ENCODE data around the gene LDHA.
"Not testable (repeated sequence)": the region's sequence is repeated elsewhere in the genome, so short reads cannot be mapped to it uniquely, and the experiment has no call there.

Gene LDHA

DNA sequence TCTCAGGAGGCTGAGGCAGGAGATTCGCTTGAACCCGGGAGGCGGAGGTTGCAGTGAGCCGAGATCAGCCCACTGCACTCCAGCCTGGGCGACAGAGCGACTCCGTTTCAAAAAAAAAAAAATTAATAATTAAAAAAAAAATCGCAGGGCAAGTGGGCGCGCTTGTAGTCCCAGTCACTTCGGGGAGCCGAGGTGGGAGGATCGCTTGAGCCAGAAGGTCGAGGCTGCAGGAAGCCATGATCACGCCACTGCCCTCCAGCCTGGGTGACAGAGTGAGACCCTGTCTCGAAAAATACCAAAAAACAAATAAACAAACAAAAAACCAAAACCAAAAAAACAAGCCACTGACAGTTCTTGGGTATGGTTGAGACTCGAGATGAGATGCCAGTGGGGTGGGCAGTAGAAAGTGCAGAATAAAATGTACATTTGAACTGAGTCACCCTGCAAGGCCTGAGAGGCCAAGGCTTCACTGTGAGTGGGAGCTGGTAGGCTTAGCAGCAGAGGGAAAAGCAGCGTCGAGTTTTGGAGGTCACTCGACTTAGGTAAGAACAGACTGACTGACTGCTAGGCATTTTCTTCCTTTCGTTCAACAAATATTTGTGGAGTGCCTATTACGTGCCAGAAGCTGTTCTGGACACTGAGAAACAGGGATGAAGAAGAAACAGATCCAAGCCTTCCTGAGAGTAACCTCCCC, 635 bp upstream of the LDHA start:
- in situ Hi-C loops (cut with MboI; ENCODE audit: low sequenced_read_pairs): no loop called here

DNA sequence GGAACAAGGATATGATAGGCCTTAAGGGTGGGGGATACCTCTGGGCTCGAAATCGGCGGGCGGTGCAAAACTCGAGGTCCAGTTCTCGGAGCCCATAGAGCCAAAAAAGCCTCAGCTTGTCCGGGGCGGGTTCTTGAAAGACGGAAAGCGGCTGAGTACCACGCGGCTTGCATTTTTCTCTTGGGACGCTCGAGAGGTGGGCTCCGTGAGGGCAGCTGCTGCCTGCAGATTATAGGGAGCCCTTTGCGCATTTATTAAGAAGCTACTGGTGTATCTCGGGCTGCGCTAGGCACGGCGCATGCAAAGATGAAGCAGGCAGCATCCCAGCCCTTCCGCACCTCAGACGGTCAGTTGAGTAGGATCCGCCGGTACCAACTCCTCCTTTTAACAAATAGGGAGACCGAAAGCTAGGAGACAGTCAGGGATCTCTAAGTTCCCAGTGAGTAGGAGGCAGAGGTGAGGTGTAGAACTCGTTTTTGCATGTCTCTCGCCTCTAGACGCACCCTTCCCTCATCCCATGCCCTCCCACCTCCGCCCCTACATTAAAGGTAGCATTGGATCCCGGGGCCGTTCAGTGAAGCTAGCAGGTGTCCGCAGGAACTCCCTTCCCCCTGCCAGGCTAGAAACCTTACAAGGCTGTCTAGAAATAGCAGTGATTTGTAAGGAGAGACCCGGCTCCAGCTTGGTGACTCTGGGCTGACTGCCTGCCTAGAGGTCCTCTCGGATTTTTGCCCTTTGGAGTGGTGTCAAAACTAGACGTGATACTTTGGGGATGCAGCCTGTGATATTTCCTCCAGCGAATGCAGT, 768 bp downstream of the LDHA start:
- in situ Hi-C loops (cut with MboI; ENCODE audit: low sequenced_read_pairs): no loop called here

DNA sequence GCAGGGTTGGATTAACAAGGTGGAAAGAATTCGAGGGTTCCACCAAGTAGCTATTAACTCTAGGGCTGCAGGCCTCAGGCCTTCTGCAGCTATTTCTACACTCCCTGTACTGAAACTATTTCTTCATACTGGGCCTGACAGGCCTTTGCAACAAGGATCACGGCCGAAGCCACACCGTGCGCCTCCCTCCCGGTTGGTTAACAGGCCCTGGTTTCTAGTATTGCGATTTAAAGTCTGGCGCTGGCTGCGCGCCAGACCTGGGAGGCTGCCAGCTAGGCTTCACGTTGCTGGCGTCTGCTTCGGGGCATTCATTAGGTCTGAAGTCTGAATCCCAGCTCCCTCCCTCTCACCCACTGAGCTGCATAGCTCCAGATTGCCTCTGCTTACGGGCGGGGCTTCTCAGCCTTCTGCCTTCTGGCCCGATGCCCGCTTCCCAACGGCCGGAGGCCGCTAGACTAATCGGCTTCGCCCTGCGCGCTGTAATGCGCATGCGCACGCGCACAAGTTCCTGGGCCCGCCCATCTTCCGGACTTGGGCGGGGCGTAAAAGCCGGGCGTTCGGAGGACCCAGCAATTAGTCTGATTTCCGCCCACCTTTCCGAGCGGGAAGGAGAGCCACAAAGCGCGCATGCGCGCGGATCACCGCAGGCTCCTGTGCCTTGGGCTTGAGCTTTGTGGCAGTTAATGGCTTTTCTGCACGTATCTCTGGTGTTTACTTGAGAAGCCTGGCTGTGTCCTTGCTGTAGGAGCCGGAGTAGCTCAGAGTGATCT, 1.6 kb downstream of the LDHA start:
- in situ Hi-C loops (cut with MboI; ENCODE audit: low sequenced_read_pairs): no loop called here

DNA sequence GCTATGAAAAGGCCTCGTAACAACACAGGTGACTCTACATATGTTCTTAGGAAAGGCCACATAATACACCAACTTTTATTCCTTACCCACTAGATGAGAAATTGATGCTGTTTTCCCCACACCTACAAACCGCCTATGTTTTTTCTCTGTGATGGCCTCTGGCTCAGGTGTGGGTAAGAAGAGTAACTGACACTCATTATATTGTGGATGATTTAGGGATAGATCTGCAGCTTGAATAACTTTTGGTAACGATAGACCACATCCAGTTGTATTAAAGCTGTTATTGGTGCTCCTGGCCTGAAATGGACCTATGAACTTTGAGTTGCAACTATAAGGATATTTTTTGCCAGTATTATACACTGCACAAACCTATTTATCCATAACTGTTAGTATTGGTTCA, 3.6 kb downstream of the LDHA start:
- in situ Hi-C loops (cut with MboI; ENCODE audit: low sequenced_read_pairs): no loop called here

DNA sequence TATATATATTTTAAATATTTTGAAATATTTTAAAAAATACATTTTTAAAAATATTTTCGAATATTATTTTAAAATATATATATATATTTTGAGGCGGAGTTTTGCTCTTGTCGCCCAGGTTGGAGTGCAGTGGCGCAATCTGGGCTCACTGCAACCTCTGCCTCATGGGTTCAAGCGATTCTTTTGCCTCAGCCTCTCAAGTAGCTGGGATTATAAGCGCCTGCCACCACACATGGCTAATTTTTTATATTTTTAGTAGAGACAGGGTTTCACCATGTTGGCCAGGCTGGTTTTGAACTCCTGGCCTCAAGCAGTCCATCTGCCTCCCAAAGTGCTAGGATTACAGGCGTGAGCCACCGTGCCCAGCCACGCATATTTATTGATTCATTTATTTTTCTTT, 6.7 kb downstream of the LDHA start:
- in situ Hi-C loops (cut with MboI; ENCODE audit: low sequenced_read_pairs): not testable (repeated sequence)

DNA sequence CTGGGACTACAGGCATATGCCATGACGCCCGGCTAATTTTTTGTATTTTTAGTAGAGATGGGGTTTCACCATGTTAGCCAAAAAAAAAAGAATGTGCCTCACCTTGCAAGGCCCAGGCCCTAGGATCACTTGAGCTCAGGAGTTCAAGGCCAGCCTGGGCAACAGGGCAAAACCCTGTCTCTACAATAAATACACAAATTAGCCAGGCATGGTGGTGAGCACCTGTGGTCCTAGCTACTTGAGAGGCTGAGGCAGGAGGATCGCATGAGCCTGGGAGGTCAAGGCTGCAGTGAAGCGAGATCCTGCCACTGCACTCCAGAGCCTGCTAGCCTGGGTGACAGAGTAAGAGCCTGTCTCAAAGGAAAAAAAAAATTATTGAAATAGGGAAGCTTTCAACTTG, 9.7 kb downstream of the LDHA start:
- in situ Hi-C loops (cut with MboI; ENCODE audit: low sequenced_read_pairs): no loop called here

DNA sequence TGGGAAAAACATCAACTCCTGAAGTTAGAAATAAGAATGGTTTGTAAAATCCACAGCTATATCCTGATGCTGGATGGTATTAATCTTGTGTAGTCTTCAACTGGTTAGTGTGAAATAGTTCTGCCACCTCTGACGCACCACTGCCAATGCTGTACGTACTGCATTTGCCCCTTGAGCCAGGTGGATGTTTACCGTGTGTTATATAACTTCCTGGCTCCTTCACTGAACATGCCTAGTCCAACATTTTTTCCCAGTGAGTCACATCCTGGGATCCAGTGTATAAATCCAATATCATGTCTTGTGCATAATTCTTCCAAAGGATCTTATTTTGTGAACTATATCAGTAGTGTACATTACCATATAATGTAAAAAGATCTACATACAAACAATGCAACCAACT, 13.0 kb downstream of the LDHA start:
- in situ Hi-C loops (cut with MboI; ENCODE audit: low sequenced_read_pairs): not testable (repeated sequence)

DNA sequence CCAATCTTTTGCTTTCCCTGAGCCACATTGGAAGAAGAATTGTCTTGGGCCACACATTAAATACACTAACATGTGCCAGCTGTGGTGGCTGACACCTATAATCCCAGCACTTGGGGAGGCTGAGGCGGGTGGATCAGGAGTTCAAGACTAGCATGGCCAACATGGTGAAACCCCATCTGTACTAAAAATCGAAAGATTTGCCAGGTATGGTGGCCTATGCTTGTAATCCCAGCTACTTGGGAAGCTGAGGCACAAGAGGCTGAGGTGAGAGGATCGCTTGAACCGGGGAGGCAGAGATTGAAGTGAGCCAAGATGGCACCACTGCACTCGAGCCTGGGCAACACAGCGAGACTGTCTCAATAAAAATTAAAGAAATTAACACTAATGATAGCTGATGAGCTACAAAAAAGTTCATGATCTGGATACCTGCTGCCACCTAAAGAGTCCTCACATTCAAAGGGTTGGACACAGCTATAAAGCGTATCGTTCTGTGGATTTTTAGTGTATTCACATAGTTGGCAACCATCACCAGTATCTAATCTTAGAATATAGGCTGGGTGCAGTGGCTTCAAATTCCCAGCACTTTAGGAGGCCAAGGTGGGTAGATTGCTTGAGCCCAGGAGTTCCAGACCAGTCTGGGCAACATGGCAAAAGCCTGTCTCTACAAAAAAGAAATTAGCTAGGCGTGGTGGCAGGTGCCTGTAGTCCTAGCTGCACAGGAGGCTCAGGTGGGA, 14.4 kb downstream of the LDHA start:
- in situ Hi-C loops (cut with MboI; ENCODE audit: low sequenced_read_pairs): no loop called here

DNA sequence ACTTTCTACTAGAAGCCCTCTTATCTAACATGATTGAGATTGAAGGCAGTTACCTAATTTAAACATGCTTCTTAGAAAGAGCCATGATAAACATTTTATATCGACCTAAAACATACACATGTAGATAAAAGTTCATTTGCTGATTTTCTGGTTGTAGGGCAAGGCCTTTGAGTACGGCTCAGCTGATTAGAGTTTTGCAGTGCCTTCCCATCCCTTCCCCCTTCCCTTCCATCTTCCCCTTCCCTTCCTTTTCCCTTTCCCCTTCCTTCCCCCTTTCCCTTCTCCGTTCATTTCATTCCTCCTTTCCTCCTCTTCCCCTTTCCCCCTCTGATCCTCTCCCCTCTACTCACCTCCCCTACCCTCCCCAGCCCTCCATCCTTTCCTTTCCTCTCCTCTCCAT, 22.1 kb downstream of the LDHA start:
- in situ Hi-C loops (cut with MboI; ENCODE audit: low sequenced_read_pairs): no loop called here

DNA sequence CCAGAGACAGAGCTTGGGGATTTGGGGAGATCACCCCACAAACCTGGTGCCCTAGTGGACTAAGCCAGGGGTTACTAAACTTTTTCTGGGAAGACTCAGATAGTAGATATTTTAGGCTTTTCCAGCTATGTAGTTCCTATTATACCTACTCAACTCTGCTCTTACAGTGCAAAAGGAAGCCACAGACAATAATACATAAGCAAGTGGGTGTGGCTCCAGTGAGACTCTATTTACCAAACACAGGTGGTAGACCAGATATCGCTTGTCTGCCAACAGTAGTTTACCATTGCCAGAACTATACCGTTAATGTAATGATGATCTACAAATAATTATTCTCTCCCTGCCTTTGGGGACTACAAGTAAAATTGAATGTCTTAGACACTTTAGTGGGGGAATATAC, 24.7 kb downstream of the LDHA start:
- in situ Hi-C loops (cut with MboI; ENCODE audit: low sequenced_read_pairs): no loop called here

DNA sequence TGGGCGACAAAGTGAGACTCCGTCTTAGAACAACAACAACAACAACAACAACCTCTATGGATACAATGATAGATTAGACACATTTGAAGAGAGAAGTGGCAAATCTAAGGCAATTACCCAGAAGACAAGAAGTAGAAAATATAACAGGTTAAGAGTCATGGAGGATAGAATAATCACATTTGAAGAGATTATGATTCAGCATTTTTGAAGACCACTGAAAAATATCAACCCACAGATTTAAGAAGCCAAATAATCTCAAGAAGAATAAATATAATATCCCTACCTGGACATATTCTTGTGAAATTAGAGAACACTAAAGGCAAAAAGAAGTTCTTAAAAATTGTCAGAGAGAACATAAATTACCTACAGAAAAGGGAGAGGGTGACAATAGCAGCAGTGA, 25.7 kb downstream of the LDHA start:
- in situ Hi-C loops (cut with MboI; ENCODE audit: low sequenced_read_pairs): no loop called here

DNA sequence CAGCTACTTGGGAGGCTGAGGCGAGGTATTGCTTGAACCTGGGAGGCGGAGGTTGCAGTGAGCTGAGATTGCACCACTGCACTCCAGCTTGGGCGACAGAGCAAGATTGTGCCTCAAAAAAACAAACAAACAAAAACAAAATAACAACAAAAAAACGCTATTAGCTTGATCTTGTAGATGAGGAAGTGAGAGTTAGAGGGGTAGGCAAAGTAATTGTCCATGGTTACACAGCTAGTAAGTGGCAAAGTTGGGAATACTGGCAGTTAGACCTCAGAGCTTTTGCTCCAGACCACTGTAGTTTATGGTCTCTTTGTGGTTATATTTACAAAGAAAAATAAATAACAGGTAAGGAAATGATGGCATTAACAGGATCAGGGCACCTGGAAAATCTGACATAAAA, 32.9 kb downstream of the LDHA start:
- in situ Hi-C loops (cut with MboI; ENCODE audit: low sequenced_read_pairs): no loop called here

DNA sequence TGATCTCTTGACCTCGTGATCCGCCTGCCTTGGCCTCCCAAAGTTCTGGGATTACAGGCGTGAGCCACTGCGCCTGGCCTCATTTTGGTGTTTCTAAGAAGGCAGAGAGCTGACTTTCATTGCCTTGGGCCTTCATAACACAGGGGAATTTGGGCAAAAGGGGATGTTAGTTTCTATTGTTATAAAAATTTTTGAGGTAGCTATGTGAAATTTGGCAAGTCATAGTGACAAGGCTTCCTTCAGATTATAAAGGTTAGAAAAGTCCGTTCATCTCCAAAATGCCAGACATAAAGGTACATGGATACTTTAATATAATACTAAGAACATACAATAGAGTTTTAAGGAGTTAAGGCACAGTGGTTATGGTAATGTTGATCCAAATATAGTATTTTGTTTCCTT, 35.0 kb downstream of the LDHA start:
- in situ Hi-C loops (cut with MboI; ENCODE audit: low sequenced_read_pairs): no loop called here

DNA sequence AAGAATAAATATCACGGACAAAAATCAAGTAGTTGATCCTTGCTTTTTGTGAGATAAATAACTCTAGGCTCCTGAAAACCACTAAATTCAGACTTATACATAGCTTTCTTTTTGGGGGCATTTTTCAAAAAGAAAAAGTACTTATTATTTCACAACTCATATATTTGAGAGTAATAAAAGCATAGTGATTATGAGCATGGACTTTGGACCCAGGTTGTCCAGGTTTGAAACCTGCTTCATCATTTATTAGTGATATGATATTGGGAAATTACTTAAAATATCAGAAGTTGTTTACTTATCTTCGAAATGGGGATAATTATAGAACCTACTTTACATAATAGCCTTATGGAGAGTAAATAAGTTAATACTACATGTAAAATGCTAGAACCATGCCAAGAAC, 44.3 kb downstream of the LDHA start:
- in situ Hi-C loops (cut with MboI; ENCODE audit: low sequenced_read_pairs): no loop called here

DNA sequence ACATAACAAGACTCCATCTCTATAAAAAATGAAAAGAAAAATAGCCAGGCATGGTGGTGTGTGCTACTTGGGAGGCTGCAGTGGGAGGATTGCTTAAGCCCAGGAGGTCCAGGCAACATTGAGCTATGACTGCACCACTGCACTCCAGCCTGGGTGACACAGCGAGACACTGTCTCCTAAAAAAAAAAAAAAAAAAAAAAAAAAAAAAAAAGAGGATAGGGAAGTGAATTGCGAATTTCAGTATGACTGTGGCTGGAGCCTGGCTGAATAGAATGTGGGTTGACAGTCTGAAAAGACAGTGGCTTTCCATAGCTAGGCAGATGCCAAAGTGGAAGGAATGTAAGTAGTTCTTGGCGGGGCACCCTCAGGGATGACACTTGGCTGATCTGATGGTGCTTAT, 54.9 kb downstream of the LDHA start:
- in situ Hi-C loops (cut with MboI; ENCODE audit: low sequenced_read_pairs): no loop called here

DNA sequence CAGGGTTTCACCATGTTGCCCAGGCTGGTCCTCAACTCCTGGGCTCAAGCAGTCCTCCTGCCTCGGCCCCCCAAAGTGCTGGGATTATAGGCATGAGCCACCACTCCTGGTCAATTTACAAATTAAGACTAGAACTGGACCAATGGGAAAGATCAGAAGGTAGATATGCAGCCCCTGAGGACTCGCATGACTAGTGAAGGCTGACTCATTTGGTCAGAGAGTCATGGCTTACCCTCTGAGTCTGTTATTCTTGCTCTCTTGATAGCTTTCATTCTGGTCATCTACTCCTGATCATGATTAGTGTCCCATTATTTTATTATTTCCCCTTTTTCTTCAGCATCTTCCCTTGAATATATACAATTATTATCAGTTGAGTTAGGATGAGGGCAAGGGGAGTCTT, 58.6 kb downstream of the LDHA start:
- in situ Hi-C loops (cut with MboI; ENCODE audit: low sequenced_read_pairs): no loop called here

DNA sequence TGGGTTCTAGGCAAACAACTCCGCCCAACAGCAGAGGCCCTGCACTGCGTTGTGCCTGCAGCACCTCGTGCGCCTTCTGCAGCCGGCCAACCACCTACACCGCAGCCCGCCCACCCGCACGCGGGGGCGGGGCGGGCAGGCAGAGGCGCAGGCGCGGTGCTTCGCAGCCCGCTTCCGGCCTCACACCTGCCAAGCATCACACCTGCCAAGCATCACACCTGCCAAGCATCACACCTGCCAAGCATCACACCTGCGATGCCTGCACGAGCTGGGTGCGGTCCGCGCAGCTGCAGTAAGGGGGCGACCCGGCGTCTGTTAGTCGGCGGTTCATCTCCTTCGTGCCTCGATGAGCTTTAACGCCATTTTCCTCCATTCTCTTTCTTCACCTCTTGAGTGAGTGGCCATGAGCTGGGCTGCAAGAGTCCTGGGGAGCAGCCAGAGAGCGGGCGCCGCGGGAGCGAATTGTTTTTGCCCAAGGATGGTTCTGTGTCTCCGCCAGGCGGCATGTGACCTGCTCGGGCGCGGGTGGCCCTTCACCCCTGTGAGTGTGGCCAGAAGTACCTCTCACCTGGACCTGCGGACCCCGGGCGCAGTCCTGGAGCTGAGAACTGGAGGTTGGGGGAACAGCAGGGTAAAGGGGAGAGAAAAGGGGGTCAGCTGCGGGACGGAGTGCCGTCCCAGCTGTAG, 61.5 kb downstream of the LDHA start, which contains the start of gene LDHAL6A:
TSS of gene LDHAL6A (plus strand) at position 171 of the 687 bp plus-strand sequence. CDS start 825 bp downstream, outside the sequence.
- in situ Hi-C loops (cut with MboI; ENCODE audit: low sequenced_read_pairs): no loop called here

DNA sequence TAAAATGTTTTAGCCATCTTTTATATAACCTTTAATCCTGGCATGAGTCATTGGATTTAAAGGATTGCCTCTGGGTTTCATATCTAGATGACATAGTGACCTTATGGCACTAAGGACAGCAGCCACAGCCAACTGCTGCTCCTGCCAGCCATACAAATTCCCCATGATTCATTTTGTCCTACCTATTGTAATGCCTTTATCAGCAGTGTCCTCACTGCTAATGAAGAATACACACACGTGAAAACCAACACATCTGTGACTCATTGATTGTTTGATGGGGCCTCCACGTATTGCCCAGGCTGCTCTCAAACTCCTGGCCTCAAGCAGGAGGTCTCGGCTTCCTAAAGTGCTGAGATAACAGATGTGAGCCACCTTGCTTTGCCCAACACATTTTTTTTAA, 63.1 kb downstream of the LDHA start:
- in situ Hi-C loops (cut with MboI; ENCODE audit: low sequenced_read_pairs): no loop called here

All from HL-60/S4 (cell line).